NK-92 (cell line): ENCODE data around the gene PNMA8A.

Experiments
- DNase-seq: peaks from one replicate; lab custom pipeline; 2025; ENCODE audit not compliant: unreplicated experiment; lab: John Stamatoyannopoulos, UW

PNMA8A gene

DNA sequence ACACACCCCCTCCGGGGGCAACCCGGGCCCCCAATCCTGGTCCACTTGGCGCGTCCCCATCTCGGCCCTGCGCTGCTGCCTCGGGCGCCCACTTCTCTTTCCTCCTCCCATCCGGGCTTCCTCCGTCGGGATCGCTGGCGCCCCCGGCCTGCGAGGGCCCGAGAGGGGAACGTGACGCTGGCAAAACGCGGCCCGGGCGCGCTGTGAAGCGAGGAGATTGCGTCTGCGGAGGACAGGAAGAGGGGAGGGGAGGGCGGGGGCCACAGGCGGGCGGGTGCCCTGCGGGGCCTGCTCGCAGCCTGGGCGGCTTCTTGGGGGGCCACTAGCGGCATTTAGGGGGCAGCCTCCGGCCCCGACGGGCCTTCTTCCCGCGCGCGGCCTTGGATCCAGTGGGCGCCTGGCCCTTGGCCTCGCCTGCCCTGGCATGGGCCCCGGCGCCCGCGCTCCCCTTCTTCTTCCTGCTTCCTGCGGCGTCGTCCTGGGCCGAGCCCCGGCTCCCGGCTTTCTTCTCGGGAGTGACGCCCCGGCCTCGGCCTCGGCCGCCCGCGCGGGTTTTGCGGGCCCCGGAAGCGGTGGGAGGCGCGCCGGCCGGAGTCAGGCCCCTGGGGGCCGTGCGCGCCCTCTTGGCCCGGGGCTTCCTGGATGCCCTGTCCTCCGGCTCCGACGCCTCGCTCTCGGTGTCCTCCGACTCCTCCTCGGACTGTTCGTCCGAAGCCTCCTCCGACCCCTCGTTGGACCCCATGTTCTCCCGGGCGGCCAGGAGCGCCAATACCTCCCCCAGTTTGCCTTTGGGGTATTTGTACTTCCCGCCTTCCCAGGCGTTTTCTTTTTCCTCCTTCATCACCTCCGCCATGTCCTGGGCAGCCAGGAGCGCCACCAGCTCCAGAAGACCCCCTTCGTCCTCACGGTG lies 22.1 kb upstream of the PNMA8A start:
- DNase-seq = no peak

DNA sequence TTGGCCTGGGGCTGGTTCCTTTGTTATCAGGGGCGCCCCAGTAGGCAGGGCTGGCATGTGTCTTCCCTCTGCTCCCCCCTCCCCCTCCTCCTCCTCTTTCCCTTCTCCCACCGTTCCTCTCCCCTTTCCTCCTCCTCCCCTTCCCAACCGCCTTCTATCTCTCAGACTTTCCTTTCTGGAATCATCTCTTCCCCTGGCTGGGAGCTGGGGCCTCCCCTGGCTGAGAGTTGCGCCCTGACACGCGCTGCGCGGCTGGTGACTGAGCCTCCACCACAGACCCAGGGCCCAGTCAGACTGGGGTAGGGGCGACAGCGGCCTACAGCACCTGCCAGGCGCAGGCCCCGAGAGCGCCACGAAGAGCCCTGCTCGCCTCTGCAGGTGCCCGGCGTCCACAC lies 21.5 kb upstream of the PNMA8A start:
- DNase-seq = no peak

DNA sequence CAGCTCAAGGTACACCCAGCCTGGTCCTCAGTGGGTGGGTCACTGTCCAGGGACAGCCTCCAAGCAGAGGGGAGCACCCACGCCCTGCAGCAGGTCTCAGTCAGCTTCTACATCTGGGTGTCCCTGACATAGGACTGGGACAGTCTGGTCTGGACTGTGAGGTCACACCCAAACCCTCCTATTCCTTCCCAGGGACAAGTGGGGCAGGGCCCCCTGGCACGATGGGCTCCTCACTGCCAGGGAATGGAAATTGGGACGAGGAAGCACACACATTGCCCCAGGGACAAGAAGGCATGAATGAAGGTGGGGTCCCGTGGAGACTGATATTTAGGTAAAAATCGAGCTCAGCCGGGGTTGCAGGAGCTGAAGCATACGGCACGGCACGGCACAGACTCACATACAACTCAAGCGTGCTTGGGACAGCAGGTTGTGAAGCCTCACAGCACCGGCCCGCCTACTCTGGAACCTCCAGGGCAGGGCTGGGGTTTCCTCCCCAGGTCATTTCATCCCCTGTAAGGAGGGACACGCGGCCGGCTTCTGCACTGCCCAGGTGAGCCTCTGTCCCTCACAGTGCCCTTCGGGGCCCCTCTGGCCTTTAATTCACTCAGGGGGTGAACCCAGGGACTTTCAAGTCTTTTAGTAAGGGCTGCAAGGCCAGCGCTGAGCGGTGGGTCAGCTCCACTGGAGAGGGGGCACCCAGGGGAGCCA lies 20.8 kb upstream of the PNMA8A start:
- DNase-seq = no peak

DNA sequence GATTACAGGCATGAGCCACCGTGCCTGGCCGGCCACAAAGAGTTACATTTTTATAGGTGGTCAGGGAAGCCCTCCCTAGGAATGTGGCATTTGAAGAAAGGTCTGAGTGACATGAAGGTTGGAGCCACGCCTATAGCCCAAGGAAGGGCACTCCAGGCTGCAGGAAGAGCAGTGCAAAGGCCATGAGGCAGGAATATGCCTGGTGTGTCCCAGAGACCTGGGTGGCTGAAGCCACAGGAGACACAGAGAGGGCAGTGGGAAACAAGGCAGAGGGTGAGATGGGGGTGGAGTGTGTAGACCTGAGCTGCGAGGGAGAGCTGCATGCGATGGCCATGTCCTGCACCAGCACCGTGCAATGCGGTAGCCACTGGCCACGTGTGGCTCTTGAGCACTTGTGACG lies 19.4 kb upstream of the PNMA8A start:
- no peak for DNase-seq

DNA sequence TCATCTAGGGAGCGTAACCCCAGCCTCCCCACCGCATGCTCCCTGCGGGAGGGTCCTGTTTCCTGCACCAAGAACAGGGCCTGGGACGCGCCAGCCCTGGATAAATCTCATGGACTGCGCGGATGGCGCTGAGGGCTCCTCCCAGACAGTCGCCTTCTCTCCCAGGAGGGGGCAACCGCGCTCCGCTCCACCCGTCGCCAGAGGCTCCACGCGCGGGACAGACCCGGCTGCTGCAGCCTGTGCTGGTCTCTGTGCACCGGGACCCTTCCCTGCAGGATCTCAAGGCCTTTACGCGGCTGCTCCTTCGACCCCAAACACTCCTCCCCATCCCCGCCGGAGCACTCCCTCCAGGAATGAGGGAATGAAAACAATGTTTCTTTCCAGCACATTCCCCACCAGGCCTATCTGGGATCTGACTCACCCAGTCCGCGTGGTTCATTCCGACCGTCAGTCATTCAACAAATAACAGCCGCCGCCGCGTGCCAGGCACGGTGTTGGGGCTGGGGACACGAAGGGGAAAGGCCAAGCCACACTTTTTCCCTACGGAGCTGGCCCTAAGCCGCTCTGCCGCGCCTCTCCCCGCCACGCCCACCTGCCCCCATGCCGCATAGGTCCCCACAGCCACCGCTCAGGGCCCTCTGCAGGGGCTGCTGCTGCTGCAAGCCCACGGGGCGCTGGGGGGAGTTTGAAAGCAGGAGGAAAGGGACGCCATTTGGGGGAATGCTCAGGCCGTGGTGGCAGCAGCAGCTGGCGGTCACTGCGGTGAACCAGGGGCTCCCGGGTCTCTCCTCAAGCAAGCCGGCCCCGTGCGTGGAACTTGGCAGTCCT lies 18.3 kb upstream of the PNMA8A start:
- no peak for DNase-seq

DNA sequence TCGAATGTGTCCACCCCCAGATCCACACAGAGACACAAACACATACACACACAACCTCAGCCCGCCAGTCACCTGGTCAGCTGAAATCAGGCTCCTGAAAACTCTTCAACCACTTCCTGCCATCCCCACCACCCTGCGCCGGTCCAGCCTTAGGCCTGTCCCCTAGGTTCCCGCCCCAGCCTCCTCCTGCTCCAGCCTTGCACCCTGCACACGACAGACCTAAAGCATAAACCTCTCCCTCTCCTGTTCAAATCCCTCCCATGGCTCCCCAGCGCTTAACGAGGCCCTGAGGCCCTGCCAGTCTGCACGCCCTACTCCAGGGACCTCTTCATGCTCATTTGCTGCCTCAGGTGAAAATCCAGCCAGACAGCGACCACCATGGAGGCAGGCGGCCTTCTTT lies 17.2 kb upstream of the PNMA8A start:
- no peak for DNase-seq

DNA sequence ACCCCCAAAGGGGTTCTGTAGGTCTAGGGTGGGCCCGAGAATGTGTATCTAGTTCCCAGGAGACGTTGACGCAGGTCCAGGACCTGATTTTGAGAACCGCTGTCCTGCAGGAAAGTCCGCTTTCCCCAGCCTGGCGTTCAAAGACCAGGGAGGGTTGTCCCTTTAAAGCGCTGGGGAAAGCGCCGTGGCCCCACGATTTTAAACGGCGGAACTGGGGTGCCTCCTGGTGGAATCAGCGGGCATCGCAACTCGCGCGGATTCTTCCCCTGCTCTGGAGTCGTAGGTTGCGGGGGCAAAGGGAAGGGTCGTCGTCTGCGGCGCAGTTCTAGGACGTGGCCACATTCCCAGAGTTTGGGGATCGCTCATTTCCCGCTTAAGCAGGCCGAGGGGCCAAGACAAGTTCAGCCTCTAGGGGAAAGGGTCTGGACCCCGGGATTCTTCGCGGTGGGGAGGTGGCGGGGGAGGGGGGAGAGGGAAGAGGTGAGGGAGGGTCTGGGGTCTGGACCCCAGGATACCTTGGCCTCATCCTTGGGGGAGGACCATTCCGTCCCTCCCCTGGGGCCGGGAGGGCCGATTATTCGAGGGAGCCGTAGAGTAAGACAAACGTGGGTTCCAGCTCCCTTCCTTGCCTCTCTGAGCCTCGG lies 16.6 kb upstream of the PNMA8A start:
- no peak for DNase-seq

DNA sequence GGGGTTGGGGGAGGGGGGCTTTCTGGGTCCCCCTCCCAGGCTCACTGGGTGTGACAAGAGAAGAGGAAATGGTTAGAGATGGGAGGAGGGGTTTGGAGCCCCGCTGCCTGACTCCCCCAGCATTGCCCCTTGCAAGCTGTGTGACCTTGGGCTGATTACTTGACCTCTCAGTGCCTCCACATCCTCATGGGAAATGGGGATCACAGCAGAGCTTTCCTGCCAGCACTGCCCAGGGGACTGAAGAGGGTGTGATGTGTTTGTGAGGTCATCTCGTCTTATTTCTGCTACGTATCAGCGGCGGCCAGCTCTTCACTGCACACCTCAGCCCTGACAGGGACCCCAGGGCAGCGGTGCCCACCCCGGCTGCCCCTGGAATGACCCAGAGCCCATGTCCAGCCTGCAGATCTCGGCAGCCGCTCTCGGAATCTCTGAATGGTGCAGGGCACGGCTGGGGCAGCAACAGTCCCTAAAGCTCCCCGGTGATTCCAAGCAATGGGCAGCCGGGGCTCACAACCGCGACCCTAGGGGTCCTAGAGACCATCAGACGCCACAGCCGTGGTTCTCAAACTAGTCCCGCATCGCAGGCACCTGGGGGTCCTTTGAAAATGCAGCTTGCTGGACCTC lies 15.9 kb upstream of the PNMA8A start:
- no peak for DNase-seq

DNA sequence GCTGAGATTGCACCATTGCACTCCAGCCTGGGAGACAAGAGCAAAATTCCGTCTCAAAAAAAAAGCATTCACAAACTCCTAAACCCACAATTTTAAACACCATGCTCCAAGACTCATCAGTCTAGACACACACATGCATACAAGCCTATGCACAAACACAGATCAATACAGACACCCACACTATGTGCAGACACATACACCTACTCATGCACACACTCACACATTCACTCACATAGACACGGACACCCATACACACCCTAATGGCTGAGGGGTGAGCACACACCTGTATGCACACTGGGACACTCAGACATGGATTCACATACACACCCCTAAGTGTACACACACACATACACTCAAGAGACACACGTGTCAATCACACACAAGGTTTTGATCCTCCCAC lies 15.0 kb upstream of the PNMA8A start:
- DNase-seq = no peak

DNA sequence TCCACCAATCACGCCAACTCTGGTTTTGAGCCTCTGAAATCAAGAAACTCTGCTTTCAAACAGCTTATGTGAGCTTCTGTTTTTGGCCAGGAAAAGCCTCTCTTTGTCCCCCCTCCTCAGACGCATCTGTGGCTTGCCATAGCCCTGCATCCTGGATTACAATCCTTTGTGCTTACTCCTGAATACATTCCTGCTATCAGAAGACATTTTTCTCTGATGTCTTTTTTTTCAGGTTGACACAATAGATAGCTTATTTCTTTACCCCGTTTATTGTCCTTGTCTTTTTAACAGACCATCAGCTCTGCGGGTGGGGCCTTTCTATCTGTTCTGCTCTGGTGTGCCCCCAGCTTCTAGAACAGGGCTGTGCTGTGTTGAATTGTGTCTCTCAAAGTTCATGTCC lies 13.3 kb upstream of the PNMA8A start:
- DNase-seq = no peak

DNA sequence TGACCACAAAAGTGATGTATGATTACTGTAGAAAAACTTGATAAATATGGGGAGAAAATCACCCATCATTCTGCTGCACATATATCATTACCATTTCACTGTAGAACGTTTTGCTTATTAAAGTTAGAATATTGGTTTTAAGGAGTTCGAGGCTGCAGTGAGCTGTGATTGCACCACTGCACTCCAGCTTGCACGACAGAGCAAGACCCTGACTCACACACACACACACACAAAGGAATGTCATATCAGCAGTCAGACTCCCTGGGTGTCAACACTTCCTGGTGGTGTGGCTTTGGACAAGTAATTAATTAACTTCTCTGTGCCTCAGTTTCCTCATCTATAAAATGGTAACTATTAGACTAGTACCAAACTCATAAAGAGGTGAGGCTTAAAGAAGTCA lies 11.3 kb upstream of the PNMA8A start:
- DNase-seq = no peak

DNA sequence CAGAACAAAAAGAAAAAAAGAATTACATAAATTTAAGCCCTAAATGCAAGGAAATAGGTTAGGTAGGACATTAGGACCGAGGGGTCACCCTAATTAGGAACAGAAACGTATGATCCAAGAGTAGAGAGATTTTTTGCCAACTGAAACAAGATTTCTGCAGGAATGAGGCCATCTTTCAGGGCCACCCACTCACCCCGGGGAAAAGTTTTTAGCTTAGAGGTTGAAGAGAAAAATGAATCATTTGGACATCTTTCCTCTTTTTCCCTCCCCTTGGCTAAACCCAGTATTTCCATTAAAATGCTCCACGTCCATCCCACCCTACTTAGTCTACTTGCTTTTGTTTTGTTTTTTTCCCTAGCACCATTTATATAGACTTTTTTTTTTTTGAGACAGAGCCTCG lies 10.6 kb upstream of the PNMA8A start:
- DNase-seq = no peak

DNA sequence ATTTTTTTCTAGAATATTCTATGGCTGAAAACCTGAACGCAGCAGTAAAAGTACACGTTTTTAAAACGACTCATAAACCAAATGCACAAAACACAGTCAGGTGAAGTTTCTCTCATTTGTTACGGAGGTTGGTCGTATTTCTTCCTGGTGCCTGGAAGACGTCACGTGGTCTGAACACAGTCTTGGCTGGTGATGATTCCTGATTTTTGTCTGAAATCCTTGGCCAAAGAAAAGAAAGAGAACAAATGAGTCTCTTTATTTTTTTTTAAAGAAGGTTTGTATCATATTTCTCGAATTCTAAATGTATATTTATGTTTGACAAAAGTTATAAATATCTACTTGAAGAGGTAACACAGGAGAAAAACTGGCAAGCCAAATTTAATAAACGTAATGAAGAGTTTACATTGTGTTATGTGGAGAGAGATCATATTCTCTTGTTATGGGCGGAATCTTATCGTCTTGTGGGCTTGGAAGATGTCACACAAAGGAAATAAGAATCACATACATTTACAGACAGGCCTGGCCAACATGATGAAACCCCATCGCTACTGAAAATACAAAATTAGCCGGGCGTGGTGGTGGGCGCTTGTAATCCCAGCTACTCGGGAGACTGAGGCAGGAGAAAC lies 10.0 kb upstream of the PNMA8A start:
- DNase-seq = no peak

DNA sequence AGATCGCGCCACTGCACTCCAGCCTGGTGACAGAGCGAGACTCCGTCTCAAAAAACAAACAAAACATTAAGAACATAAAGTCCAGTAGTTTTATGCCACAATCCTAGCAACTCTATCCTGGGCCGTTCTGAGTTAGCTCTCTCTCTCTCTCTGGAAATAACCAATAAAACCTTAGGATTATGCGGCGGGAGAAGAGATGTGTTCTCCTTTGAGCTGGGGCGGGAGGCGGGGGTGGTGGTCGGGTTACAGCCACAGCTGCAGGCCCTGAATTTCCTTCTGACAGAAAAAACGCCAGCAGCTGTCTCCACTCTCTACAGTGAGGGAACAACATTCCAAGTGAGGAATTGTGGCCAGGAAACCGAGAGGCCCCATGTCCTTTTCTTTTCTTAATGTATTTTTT lies 9.1 kb upstream of the PNMA8A start:
- no peak for DNase-seq

DNA sequence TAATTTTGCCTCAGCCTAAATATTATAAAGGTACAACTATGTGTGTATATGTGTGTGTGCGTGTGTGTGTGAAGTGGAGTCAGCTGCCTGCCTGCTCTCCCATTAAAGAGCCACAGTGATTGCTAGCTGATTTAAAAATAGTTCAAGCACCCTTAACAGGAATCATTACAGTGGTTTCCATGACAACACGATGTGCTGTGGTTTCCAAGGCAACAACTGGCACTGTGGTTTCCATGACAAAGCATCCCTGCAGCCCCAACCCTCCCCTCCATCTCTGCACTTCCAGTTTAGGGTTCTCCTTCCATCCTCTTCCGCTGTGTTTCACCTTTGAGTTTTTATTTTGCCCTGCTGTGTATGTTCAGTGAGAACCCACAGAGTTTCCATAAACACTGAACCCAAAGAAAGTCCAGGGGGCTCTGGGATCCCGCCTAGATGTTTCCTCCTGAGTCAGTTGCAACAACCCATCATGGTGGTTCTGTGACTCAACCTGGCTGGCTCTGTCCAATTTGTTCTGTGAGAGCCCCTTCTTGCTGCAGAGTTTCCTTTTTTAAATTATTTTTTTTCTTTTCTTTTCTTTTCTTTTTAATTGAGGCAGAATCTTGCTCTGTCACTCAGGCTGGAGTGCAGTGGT lies 7.1 kb upstream of the PNMA8A start:
- no peak for DNase-seq

DNA sequence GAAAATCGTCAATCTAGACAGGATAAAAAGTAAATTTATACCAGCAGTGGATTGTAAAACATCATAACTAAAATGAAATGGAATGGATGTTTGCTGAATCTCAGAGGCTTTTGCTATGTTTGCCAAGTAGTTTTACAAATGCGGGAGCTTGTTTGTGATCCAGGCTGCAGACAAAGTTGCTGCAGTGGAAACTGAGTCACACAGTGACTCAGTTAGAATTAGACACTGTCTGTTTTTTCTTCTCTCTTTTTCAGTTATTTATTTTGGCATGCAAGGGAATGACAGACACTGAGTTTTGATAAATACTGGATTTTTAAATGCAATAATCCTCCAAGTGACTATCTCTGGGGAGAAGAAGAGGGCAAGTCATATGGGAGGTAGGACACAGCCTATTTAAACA lies 4.6 kb upstream of the PNMA8A start:
- no peak for DNase-seq

DNA sequence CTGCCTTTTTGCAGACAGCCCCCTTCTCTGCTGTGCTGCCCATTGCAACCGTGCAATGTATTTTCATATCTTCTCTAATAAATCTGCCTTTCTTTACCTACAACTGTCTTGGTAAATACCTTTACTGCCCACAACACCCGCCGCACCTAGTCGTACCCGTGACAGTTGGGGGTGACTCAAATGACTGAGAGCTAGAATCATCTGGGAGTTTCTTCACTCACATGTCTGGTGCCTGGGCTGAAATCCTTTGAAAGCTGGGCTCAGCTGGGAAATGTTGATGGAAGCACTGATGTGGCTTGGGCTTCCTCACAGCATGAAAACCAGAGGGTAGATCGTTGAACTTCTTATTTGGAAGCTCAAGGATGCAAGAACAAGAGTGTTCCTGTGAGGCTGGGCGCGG lies 2.8 kb upstream of the PNMA8A start:
- DNase-seq = no peak

DNA sequence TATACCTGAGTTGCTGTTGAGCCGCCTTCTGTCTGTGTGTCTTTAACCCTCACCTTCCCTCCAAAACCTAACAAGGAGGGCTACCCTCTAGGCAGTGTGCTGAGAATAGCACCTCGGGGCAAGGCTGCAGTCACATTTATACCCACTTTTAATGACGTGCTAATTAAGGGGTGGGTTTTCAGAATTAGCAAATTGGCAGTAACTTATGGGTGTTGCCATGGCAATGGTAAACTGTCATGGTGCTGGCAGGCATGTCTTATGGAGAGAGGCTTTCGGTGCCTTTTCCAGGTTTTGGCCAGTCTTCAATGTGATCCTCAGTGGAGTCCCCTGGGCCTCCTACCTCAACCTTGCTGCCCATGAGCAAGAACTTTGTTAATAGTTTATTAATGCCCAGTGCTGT lies 1.2 kb upstream of the PNMA8A start:
- DNase-seq = no peak

DNA sequence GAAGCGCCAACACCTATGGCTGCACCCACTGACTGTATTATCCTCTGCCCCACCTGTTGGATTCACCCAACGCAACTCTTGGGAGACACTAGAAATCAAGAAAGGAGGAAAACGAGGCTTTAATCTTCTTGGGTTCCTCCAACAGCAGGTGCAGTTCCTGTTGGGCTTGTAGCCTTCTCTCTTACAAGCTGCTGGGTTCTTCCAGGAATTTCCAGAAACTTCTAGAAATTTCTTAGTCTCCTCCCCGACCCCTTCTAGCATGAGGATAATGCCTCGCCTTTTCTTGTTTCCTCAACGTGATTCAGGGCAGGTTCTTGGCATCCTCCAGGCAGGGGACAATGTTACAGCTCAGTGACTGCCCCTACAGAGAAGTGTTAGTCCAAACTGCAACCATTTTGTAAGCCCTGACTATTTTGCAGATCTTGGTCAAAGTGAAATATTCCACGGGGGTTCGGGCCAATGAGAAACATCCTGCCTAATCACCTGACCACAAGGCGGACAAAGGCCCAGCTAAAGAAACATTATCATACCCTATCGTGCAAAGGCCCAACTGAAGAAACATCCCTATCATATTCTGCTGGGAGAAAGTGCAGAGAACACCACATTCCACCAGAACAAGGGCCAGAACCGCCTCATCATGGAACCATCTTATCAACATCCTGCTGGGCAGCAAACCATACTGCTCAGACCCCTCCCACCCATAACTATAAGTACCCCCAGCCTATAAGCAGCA lies 614 bp upstream of the PNMA8A start:
- no peak for DNase-seq
